NCI-H774 (cell line): ENCODE data around the gene PTPRN2.
"Not testable (repeated sequence)": the region's sequence is repeated elsewhere in the genome, so short reads cannot be mapped to it uniquely, and the experiment has no call there.

Experiments
- DNase-seq: peaks from one replicate; lab custom pipeline; 2025; lab: John Stamatoyannopoulos, UW

Gene PTPRN2

DNA sequence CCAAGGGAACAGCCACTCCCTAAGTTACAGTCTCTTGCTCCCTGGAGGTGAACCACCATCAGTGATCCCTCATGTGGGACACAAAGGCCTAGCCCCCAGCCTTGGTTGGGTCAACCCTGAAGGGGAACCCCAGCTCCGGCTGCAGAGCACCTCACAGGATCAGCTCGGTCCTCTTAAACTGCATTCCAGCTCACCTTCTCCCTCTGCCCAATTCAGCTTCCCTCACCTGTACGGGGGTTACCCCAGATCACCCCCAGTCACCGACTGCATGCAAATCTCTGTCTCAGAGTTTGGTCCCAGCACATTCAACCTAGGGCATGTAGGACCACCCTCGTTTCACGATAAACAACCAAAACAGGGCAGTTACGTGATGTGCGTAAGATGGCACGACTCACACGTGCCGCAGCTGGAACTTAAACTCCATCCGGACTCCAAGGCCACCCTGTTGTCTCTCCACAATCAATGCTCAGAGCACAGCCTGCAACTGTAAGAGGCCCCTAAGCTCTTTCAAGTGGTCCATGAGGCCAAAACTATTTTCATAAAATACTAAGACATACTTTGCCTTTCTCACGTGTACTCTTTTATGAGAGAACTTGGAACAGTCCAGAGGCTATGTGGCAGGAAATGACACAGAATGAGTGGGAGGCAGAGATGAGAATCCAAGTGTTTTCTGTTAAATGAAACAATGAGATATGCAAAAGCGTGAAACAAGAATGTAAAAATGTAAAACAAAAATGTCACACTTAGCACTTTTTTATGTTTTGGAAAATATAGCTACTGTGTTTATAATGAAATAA, 285.2 kb downstream of the PTPRN2 start:
- no peak for DNase-seq

DNA sequence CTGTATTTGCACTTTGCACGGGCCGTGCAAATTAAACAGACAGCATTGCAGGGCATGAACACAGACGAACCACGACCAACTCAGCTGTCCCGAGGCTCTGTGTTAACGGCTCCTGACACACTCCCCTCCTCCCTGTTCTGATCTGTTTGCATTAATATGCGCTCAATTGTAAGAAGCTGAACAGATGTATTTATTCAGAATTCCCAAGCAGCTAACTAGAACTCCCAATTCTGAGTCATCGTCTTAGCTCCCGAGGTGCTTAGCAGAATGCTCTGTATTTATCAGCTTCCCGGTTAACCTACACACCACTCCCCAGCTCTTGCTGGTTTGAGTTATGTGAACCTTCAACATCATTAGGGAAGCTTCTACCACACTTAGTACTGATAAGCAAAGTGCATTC, 286.4 kb downstream of the PTPRN2 start:
- no peak for DNase-seq

DNA sequence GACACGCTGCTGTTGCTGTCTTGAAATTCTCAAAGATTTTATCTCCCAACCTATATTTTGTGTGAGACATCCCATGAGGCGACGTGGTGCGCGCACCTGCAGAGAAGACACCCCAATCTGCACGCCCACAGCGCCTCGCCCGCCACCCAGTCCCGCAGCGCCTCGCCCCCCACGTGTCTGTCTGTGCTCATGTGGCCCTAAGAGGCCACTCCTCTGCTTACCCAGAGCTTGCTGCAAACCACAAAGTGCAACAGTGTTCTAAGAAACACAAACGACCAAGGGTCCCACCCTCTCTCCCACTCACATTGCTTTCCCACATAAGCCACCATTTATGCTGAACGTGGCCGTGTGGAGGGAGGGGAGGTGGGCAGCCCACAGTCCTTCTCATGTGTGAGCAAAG, 287.2 kb downstream of the PTPRN2 start:
- DNase-seq = no peak

DNA sequence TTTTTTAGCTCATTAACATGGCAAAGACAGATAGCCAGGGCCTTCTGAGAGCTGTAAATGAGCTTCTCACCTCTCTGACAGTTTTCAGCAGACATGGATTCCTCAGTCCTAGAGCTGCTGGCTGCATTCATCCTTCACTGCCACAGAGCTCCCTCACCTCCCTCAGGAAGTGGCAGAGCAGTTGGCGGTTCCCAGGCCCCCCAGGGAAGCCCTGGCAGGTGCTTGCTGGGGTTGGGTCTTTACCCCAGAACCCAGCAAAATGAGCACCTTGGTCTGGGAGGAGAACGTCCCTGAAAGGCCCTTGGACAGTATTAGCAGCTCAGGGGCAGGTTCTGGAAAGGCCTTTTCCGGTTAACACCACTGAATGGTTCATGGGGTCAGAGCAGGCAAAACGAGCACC, 288.0 kb downstream of the PTPRN2 start:
- no peak for DNase-seq

DNA sequence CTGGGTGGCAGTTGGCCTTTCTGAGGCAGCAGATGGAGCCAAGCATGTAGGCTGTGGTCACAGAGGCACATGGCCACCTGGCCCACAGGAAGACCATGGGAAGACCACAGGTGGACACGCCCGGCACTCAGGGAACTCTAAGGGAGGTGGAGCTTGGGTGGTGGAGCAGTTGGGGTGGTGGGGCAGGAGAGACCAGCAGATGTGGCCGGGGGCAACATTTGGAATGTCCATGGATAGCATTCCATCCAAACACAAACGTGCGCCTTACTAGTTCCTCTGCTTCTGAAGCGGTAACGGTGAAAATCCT, 290.9 kb downstream of the PTPRN2 start:
- DNase-seq = no peak

DNA sequence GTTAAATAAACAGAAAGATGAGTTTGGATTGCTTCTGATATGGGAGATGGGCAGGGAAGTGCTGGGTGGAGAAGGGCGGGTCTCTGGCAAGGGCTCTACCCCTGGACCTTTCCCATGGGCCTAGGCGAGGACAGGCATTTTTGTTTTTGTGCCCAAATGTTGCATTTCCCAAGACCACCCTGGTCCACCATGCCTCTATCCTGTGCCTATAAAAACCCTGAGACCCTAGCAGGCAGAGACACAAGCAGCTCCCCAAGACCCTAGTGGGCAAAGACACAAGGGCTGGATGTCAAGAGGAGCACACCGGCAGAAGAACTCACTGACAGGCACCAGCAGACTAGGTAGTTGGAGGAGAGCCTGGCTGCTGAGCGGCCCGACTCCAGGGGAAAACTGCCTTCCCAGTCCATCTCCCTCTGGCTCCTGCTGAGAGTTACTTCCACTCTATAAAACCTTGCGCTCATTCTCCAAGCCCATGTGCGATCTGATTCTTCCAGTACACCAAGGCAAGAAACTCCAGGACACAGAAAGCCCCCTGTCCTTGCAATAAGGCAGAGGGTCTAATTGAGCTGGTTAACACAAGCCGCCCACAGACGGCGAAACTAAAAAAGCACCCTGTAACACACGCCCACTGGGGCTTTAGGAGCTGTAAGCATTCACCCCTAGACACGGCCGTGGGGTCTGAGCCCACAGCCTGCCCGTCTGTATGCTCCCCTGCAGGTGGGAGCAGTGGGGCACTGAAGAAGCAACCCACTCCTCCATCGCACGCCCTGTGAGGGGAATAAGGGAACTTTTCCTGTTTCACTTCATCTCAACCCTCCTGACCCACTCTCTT, 291.4 kb downstream of the PTPRN2 start:
- no peak for DNase-seq

DNA sequence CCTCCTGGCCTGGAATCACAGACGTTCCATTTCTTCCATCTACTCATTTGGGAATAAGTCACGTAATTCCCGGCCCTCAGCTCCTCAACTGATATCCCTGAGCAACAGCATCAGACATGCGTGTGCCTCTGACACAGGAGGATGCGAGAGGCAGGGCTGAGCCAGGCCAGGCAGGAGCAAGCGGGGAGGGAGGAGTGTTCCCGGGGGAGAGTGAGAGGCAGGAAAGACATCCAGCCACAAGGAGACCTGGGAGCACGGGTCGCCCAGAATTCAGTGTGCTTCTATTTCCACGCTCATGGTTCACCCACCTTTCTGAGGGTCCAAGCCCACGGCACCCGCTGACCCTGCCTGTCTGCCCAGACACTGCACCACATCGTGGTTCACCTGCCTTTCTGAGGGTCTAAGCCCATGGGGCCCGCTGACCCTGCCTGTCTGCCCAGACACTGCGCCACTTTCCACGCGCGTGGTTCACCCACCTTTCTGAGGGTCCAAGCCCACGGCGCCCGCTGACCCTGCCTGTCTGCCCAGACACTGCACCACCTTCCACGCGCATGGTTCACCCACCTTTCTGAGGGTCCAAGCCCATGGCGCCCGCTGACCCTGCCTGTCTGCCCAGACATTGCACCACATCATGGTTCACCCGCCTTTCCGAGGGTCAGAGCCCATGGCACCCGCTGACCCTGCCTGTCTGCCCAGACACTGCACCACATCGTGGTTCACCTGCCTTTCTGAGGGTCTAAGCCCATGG, 293.0 kb downstream of the PTPRN2 start:
- not testable (repeated sequence) for DNase-seq

DNA sequence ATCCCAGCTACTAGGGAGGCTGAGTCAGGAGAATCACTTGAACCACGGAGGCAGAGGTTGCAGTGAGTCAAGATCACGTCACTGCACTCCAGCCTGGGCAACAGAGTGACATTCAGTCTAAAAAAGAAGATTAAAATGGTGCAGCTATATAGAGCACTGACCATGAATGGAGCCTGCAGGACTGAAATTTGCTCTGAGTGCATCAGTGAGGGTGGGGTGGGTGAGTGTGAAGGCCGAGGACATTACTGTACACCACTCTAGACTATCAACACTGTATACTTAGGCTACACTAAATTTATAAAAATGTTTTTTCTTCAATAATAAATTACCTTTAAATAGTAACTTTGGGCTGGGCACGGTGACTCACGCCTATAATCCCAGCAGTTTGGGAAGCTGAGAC, 294.7 kb downstream of the PTPRN2 start:
- DNase-seq = no peak

DNA sequence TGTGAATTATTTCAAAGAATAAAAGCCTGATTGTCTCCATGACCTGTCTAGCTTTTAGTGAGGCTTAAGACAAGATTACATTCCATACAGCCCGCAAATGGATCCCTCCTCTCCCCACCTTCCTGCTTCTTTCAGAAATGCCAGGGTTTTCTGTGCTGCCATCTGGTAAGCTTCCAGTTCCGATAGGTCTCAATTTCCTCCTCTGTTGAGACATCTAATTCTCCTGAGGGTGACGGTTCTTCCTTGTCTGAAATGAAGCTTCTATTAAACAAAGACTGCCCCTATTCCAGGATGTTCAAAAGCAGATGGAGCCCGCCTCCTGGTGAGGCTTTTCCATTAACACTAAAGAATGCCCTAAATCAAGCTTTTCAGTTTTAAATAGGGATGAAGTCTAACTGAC, 295.6 kb downstream of the PTPRN2 start:
- no peak for DNase-seq

DNA sequence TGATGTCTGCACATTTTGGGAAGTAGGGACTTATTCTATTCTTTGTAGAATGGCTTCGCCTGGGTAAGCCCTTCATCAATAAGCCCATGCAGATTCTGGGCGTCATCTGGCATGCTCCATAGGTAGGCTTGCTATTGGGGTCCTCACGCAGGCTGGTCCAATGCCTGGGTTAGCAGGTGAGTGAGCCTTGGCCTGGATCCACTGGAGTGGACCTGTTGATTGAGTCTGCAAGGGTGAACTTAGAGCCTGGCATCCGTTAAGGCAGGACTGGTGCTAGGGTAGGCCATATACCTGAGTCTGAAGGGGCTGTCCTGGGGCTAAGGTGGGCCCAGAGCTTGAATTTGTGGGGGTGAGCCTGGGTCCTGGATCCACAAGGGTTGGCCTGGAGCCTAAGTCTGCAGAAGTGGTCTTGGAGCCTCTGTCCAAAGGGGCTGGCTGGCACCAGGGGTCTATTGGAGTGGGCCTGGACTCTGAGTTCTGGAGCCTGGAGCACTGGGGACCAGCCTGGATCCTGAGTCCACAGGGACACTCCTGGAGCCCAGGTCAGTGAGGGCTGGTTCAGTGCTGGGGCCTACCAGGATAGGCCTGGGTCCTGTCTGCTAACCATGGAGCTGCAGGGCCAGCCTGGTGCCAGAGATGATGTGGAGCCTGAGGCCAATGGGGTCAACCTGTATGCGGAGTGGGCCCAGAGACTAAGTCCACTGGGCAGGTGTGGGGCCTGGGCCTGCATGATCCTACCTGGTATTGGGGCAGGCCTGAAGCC, 297.7 kb downstream of the PTPRN2 start:
- DNase-seq = no peak

DNA sequence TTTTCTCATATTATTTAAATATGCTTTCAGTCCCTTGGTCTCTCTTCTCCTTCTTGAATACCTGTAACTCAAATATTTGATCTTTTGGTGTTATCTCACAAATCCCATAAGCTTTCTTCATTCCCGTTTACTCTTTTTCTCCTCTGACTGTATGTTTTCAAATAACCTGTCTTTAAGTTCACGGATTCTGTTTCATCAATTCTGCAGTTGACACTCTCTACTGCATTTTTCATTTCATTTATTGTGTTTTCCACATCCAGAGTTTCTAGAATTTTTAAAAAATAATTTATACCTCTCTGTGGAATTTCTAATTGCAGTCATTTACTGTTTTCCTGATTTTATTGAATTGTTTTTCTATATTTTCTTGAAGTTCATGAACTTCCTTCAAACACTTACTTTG, 298.4 kb downstream of the PTPRN2 start:
- no peak for DNase-seq

DNA sequence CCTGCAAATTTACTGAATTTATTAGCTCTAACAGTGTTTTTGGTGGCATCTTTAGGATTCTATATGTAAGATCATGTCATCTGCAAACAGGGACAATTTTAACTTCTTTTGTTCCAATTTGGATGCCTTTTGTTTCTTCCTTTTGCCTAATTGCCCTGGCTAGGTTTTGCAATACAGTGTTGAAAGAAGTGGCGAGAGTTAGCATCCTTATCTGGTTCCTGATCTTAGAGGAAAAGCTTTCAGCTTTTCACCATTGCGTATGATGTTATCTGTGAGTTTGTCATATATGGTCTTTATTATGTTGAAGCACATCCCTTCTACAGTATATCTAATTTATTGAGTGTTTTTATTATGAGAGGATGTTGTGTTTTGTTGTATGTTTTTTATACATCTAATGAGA, 301.4 kb downstream of the PTPRN2 start:
- DNase-seq = no peak

DNA sequence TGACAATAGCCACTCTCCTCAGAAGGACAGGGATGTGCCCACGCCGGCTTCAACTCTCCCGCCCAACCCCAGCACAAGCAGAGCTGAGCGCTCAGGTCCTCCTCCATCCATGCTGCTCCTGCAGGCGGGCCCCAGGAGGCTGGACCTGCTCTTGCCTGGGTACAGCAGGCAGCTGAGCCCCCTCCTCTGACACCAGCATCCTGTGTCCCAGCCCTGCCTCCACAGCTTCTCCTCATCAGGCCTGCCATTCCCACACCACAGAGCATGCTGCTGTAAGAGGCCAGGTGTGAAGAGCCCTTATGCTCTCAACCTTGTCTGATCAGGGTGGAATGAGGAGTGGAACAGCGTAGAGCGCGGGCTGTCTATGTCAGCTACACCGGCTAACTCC, 302.2 kb downstream of the PTPRN2 start:
- no peak for DNase-seq

DNA sequence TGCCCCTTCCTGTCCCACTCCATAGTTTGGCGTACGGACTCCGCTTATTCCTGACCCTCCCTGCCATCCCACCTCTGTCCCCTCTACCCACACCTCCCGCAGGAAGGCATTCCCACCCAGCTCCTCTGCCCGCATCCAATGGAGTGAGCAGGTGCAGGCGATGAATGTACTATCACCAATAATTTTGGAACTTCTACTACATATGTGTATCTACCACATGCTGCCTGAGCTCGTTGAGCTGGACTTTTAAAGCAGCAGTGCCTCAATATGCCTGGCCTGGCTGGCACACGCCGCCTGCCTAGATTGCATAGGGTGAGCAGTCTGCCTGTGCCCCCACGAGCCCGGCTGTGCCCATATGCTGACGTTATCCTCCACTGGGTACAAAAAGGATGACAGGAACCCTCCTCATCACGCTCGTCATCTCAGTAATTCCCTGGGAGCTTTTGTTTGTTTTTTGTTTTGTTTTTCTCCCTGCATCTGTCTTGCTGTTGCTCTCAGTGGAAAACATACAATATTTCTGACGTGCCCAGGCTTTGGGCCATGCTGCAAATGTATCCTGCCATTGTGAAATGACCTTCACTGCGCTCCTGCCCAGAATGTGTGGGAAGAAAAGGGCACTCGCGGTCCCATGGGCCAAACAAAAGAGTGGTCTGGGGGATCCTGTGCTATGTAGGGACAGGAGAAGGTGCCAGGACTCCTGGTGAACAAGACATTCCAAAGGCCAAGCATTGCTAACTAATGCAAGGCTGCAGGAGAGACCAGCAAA, 302.8 kb downstream of the PTPRN2 start:
- no peak for DNase-seq

DNA sequence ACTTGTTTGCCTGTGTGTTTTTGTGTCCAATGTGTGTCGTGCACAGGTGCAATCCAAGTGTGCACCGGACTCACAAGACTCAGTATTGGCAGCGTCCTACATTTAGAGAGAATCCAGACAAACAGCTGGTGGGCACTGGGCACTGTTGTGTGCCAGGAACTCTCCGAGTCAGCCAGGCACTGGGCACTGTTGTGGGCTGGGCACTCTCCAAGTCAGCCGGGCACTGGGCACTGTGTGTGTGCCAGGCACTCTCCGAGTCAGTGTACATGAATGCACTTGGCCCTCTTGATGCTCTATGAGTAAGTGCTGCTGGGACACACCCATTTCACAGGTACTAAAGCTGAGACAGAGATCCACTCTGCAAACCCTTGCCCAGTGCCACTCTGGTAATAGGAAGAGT, 303.5 kb downstream of the PTPRN2 start:
- DNase-seq = no peak

DNA sequence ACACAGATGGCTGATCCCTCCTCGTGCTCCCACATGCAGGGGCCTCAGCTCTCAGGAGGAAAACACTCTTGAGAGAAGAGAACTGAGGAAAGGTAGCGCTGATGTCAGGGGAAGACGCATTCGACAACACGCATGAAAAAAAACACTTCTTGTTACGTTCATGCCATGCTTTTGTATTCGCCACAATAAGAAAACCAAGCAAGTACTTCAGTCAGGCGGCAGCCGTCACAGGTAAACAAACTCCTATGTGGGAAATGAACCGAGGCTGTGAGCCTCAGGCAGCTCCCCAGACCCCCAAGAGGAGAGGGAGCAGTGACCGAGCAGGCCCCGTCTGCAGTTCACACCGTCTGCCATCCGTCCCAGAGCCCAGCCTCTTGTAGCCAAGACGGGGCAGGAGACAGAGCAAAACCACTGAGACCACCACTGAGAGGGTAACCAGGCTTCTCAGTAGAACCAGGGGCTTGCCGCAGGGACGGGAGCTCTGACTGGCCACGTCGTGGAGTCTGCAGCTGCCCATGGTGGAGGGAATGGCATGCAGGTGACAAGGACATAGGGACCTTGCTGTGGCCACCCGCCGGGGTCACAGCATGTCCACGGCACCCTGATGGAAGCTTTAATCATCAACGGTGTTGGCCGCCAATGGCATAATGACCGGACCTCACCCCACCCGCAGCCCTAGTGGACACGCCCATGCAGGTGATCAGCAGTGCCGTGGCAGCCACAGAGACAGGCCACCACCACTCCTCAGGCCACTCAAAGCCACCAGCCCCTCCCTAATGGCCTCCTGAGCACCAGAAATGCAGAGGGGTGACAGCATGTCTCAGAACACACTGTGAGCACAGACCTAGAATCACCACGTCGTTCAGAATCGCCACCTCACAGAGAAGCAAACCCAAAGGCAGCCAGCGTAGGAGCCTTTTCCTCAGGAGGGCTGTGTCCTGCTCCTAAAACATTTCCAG, 304.3 kb downstream of the PTPRN2 start:
- no peak for DNase-seq

DNA sequence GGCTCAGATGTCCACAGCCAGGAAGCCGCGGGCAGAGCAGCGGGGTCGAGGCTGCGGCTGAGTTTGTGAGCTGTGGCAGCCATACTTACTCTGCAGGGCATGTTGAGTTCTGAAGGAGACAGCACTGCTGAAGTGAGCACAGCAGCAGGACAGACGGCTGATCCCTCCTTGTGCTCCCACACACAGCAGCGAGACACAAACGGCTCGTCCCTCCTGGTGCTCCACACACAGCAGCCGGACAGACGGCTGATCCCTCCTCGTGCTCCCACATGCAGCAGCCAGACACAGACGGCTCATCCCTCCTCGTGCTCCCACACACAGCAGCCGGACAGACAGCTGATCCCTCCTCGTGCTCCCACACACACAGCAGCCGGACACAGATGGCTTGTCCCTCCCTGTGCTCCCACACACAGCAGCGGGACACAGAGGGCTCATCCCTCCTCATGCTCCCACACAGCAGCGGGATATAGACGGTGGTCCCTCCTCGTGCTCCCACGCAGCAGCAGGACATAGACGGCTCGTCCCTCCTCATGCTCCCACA, 305.1 kb downstream of the PTPRN2 start:
- DNase-seq = no peak

DNA sequence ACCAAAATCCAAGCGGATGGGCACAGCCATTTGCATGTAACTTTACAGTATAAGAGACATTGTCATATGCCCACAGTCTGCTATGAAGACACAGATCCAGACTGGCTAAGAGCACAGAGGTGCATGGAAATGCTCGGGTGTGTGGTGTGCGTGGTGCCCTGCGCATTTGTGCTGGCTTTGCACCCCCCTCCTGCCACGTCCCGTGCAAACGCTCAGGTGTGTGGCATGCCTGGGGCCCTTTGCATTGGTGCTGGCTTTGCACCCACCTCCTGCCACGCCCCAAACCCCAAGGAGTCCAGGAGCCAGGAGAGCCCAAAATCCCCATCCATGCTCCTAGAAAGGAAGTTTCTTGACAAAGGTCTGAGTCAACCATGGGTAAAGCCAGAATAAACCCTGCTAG, 306.2 kb downstream of the PTPRN2 start:
- no peak for DNase-seq

DNA sequence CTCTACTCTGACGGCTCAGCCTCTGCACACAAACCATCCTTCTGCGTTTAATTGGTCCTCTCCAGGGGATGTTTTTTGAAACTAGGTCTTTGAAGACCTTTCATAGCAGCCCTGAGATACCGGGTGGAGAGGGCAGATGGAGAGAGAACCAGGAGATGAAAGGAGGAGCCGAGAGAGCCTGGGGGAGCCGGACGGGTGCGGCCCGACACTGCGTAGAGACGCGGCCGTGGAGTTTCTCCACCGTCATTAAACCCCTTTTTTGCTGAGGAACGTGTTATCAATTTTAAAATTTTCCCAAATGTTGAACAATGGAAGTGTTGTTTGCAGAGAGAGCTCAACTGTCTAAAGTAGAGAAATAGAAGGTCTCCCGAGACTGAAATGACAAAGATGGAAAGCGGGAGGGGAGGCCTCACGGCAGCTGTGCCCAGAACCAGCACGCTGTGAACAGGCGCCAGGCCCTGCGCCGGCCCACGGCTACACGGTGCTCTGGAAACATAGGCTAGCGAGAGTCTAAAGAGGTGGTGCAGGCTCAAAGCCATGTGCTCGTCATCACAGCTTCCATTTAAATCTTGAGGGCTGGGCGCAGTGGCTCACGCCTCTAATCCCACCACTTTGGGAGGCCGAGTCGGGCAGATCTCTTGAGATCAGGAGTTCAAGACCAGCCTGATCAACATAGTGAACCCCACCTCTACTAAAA, 307.0 kb downstream of the PTPRN2 start:
- no peak for DNase-seq
